DMS114 treated with DMSO at 0.1 percent for 48 hours (cell line): ENCODE measurements around the gene SEPTIN14.
"Not testable (repeated sequence)": the region's sequence is repeated elsewhere in the genome, so short reads cannot be mapped to it uniquely, and the experiment has no call there.

Experiments
- DNase-seq: peaks from one replicate; lab custom pipeline; 2025; ENCODE audit not compliant: unreplicated experiment; lab: John Stamatoyannopoulos, UW

Gene SEPTIN14

DNA sequence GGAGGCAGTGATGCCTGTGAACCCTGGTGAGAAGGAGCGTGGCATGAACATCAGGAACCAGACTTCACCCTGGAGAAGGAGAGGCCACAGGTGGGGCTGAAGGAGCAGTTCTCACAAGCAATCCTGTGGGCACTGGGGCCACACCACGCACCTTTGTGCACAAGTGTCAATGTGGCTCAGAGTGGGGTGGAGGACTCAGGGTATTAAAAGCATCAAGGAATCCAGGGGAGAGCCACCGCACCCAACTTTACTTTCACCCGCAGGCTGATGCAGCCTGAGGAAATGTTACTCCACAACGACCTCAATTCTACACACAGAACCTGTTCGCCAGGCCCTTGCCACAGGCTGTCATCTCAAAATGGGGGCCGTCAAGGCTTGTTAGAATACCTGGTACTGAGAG lies 77.1 kb downstream of the SEPTIN14 start:
- not testable (repeated sequence) for DNase-seq

DNA sequence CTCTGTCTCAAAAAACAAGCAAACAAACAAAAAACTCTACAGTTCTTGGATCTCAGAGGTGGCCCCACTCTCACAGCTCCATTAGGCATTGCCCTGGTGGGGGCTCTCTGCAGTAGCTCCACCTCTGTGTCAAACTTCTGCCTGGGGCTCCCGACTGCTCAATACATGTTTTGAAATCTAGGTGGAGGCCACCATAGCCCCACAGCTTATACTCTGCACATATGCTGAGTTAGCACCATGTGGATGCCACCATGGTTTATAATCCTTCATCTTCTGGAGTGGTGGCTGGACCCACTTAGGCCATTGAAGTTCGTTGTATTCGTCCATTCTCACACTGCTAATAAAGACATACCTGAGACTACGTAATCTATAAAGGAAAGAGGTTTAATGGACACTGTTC lies 78.4 kb downstream of the SEPTIN14 start:
- DNase-seq, result no peak

DNA sequence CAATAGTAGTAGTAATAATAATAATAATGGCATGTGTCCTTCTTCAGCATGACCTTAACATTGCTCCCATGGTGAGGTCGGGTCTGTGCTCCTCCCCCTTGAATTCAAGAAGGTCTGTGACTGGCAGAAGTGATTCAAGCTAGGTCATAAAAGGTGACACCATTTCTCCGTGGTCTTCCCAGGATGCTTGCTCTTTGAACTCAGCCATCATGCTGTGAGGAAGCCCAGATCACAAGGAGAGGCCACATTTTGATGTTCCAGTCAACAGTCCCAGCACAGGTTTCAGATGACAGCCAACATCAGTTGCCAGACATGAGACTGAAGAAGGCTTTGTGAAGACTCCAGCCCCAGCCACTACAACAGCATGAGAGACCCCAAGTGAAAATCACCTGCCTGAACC lies 83.9 kb downstream of the SEPTIN14 start:
- DNase-seq, result no peak

DNA sequence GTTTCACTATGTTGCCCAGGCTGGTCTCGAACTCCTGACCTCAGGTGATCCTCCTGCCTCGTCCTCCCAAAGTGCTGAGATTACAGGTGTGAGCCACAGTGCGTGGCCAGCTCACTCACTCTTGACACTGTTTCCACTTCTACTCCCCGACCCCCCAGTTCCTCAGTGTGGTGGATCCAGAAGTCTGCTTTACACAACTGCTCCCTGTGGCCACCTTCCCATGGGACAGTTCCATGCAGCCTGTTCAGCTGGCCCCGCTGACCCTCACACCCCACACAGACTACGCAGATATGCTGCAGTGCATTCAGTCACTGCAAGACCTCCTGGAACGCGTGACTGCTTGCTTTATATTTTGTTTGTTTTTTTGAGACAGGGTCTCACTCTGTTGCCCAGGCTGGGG lies 86.4 kb downstream of the SEPTIN14 start:
- no peak for DNase-seq

DNA sequence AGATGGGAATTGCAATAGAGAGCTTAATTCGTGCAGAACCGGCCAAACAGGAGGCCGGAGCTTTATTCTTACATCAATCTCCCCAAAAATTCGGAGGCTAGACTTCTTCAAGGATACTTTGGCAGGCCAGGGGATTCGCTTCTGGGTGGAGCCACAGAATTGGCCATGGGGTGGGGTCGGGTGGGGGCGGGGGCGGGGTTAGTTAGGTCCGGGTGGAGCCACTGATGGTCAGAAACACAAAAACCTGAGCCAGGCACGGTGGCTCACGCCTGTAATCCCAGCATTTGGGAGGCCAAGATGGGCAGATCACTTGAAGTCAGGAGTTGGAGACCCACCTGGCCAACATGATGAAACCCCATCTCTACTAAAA lies 87.5 kb downstream of the SEPTIN14 start:
- DNase-seq, result no peak

DNA sequence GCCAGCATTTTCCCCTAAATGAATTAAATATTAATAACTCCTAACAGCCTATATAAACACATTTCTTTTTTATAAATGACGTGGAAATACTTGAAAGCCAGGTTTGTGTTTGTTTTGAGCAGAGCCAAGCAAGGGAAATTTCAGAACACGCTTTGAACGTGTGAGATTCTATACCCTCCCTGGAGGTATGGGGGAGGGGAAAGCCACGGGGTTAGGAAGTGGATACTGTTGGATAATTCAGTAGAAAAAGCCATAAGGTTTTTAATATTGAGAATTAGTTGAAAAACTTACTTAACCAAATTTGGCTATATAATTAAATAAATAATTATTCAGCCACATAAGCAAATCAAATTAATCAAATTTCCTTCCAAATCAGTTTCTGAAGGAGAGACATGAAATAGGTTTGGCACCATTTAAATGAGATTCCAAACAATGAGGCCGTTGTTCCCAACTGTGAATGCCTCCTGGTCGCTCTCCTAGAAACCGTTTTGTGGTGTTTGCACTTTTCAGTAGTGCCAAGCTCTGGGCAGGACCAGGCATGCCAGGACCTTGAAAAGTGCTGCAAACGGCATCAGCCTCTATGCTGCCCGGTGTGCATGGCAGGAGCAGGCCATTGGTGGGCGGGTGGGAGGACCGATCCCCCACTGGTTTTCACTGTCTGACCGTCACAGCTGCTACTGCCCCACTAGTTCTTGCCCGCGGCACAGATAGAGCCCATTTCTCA lies 88.1 kb downstream of the SEPTIN14 start:
- peak; percentile 20 for DNase-seq

DNA sequence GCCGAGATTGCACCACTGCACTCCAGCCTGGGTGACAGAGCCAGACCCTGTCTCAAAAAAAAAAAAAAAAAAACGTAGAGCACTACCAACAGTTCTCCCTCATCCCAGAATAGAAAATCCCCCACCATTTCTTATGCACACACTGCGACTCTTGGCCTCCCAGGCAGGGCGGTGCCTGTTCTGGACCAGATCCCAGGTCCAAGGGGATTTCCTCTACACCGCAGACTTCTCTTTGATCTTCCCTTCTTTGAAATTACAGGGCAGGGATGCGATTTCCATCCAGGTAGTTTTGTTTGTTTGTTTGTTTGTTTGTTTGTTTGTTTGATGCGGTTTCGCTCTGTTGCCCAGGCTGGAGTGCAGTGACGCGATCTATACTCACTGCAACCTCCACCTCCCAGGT lies 91.8 kb downstream of the SEPTIN14 start:
- DNase-seq, result no peak

DNA sequence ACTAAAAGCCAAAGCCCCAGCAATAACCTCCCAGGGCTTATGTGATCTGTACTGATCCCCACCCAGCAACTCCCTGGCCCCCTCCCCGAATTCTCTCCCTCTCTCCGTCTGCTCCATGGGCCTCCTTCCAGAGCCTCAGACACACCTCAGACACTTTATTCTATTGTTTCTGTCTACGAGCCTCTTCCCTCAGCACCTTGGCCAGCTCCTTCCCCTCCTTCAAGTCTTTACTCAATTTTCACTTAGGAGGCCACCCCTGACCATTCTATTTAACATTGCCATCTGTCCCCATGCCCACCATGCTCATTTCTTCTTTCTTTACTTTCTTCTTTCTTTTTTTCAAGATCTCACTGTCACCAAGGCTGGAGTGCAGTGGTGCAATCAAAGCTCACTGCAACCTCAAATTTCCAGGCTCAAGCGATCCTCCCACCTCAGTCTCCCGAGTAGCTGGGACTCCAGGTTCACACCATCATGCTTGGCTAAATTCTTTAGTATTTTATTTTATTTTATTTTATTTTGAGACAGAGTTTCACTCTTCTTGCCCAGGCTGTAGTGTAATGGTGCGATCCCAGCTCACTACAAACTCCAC lies 109.2 kb downstream of the SEPTIN14 start:
- not testable (repeated sequence) for DNase-seq

DNA sequence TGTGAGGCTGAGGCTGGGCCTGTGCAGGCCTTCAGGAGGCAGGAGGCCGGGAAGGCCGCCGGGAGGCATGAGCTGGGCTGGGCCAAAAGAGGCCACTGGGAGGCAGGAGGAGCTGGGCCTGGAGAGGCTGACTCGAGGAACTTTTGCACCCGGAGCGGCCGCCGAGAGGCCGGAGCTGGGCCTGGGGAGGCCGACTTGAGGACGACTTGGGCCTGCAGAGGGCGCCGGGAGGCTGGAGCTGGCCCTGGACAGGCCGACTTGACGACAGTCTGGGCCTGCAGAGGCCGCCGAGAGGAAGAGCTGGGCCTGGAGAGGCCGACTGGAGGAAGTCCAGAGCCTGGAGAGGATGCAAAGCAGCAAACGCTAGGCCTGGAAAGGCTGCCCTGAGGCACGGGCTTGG lies 117.8 kb downstream of the SEPTIN14 start:
- not testable (repeated sequence) for DNase-seq
